Mononuclear cell (primary cell): ENCODE measurements around the gene S1PR5. TPM values are rescaled to one million over a fixed set of nuclear protein-coding genes. Genes with fewer than 3 reads are reported as not detected.
"Not testable (repeated sequence)": the region's sequence is repeated elsewhere in the genome, so short reads cannot be mapped to it uniquely, and the experiment has no call there.

ENCODE experiments used
- H3K27me3 ChIP-seq: 2 replicates; pipeline ENCODE4 v1.6.0; 2011; ENCODE audit warnings: low read length, control low read depth; ENCODE audit not compliant: insufficient read depth
- H3K4me1 ChIP-seq: 2 replicates; pipeline ENCODE4 v1.5.1; 2011; ENCODE audit warnings: mild to moderate bottlenecking, low read length, control low read depth; ENCODE audit not compliant: insufficient read depth
- H3K4me3 ChIP-seq: 2 replicates; pipeline ENCODE4 v1.5.1; 2011; ENCODE audit warnings: mild to moderate bottlenecking, low read length, moderate library complexity
- H3K9me3 ChIP-seq: 2 replicates; pipeline ENCODE4 v1.5.1; 2011; ENCODE audit warnings: low read depth, mild to moderate bottlenecking, control low read depth, low read length
- total RNA-seq: library from RNA; depleted of rRNA; stranded (reverse); fragments of >200 nt; gene quantifications from one replicate; pipeline ENCODE4 v1.2.3, GENCODE V29; 2012

S1PR5 gene
- total RNA-seq, 1 donor: 36.9 TPM

DNA sequence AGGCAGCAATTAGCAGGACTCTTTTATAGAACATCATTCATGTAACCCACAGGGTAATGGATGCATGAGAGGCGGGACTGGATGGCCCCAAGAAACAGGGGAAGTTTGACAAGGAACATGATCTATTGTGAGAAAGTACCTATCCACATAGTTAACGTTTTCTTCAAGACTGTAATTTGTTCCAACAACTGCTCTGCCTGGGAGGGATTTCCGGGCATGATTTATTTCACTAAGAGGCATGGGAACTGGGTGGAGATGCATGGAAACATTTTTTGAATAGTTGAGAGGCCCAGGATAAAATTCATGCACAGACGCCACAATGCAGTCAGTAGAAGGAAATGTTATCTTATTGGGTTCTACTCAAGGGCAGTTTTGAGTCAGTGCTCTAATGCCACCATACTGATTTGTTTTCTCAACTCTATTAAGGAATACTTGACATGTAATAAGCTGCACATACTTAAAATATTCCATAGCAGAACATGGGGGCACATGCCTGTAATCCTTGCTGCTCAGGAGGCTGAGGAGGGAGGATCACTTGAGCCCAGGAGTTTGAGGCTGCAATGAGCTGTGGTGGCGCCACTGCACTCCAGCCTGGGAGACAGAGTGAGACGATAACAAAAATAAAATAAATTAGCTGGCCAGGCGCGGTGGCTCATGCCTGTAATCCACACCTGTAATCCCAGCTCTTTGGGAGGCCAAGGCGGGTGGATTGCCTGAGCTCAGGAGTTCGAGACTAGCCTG, 16.6 kb upstream of the S1PR5 start:
- H3K27me3 ChIP-seq: peaks cover 3% of the 10 kb centered on the region
- no peak overlapping the region for H3K4me3 ChIP-seq
- no peaks in the 10 kb centered on the region for H3K9me3 ChIP-seq
- no peaks in the 10 kb centered on the region for H3K4me1 ChIP-seq

GRCh38 chr19:10532457-10532856, 15.2 kb upstream of the S1PR5 start:
- H3K4me1 ChIP-seq: no peaks in the 10 kb centered on the region
- H3K4me3 ChIP-seq: no peak overlapping the region
- H3K9me3 ChIP-seq: no peaks in the 10 kb centered on the region
- H3K27me3 ChIP-seq: no peaks in the 10 kb centered on the region

DNA sequence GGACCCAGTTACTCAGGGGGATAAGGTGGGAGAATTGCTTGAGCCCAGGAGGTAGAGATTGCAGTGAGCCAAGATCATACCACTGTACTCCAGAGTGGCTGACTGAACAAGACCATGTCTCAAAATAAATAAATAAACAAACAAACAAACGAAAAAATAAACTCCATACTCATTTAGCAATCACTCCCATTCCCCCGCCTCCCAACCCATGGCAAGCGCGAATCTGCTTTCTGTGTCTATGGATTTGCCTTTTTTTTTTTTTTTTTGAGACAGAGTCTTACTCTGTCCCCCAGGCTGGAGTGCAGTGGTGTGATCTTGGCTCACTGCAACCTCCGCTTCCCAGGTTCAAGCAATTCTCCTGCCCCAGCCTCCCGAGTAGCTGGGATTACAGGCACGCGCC, 9.6 kb upstream of the S1PR5 start:
- not testable (repeated sequence) for H3K27me3 ChIP-seq, H3K9me3 ChIP-seq, H3K4me3 ChIP-seq
- peaks cover 11% of the 10 kb centered on the region for H3K4me1 ChIP-seq

DNA sequence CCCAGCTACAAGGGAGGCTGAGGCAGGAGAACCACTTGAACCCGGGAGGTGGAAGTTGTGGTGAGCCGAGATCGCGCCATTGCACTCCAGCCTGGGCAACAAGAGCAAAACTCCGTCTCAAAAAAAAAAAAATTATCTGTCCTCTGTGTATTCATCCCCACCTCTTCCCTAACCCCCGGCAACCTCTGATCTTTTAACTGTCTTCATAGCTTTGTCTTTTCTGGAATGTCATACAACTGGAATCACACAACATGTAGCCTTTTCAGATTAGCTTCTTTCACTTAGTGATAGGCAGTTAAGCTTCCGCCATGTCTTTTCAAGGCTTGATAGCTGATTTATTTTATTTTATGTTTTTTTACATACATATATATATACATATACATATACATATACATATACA, 8.4 kb upstream of the S1PR5 start:
- no peaks in the 10 kb centered on the region for H3K27me3 ChIP-seq
- H3K4me3 ChIP-seq: no peak overlapping the region
- H3K9me3 ChIP-seq: no peaks in the 10 kb centered on the region
- H3K4me1 ChIP-seq: peaks cover 18% of the 10 kb centered on the region

GRCh38 chr19:10523135-10523636, 5.9 kb upstream of the S1PR5 start:
- peaks cover 37% of the 10 kb centered on the region for H3K4me1 ChIP-seq
- no peaks in the 10 kb centered on the region for H3K9me3 ChIP-seq
- no peak overlapping the region for H3K4me3 ChIP-seq
- peaks cover 16% of the 10 kb centered on the region for H3K27me3 ChIP-seq

DNA sequence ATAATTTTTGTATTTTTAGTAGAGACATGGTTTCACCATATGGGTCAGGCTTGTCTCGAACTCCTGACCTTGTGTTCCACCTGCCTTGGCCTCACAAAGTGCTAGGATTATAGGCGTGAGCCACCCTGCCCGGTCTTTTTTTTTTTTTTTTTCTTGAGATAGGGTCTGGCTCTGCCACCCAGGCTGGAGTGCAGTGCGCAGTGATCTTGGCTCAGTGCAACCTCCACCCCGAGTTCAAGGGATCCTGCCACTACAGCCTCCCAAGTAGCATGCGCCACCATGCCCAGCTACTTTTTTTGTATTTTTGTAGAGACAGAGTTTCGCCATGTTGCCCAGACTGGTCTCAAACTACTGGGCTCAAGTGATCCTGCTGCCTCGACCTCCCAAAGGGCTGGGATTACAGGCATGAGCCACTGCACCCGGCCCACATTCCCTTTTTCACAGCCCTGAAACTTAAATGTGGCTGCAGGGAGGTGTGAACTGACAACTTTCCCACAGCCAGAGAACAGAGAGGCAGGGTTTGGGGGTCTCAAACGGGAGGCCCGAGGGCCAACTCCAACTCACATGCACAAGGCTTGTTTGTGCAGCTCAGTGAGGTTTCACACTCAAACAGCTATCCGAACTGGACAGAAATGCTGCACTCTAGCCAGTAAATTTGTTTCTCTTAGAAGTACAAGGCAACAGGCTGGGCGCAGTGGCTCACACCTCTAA, 4.4 kb upstream of the S1PR5 start:
- Histone ChIP-seq H3K9me3 (no peaks in the 10 kb centered on the region), H3K27me3 (peaks cover 32% of the 10 kb centered on the region), H3K4me1 (peaks cover 50% of the 10 kb centered on the region), H3K4me3 (no peak overlapping the region)

DNA sequence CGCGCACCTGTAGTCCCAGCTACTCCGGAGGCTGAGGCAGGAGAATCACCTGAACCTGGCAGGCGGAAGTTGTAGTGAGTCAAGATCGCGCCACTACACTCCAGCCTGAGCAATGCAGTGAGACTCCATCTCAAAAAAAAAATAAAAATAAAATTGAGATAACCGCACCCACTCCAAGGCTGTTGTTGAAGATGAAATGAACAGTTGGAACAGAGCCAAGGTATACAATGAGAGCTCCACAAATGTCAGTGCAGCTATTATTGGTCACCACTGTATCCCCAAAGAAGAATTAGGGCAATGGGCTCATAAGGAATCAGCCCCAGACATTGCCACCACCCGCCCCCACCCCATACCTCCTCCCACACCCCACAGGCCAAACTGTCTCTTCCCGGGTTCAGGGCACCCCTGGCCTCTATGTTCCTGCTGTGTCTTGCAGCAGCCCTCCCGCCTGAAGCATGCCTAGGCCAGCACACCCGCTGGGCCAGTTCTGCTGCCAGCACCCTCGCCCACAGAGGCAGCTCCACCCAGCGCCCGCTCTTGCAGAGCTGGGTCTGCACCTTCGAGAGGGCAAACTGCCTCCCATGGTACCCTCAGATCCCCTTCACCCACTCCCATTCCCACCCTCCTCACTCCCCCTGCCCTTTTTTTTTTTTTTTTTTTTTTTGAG, 3.5 kb upstream of the S1PR5 start:
- H3K4me3 ChIP-seq: no peak overlapping the region
- H3K9me3 ChIP-seq: no peaks in the 10 kb centered on the region
- peaks cover 41% of the 10 kb centered on the region for H3K27me3 ChIP-seq
- peaks cover 50% of the 10 kb centered on the region for H3K4me1 ChIP-seq

DNA sequence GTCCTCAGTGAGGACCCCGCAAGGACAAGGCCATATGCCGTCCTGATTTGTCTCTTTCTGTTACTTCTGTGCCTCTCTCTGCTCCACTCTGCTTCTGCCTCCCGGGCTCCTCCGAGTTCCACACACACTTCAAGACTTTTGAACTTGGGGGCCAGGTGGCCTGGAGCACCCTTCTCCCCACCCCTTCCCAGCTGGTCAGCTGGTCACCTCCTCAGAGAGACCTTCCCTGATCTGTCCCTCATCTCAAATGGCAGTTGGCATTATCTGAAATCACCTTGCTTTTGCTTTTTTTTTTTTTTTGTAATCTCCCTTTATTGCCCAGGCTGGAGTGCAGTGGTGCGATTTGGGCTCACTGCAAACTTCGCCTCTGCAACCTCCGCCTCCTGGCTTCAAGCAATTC, 2.2 kb upstream of the S1PR5 start:
- Histone ChIP-seq H3K4me1 (peaks cover 54% of the 10 kb centered on the region), H3K4me3 (no peak overlapping the region), H3K27me3 (peaks cover 54% of the 10 kb centered on the region), H3K9me3 (no peaks in the 10 kb centered on the region)

- H3K4me3 ChIP-seq: peak overlapping the region; percentile 50
- no peaks in the 10 kb centered on the region for H3K9me3 ChIP-seq
- peaks cover 61% of the 10 kb centered on the region for H3K27me3 ChIP-seq
- H3K4me1 ChIP-seq: peaks cover 55% of the 10 kb centered on the region
Measured at GRCh38 chr19:10518444-10519361, 1.5 kb upstream of the S1PR5 start.

DNA sequence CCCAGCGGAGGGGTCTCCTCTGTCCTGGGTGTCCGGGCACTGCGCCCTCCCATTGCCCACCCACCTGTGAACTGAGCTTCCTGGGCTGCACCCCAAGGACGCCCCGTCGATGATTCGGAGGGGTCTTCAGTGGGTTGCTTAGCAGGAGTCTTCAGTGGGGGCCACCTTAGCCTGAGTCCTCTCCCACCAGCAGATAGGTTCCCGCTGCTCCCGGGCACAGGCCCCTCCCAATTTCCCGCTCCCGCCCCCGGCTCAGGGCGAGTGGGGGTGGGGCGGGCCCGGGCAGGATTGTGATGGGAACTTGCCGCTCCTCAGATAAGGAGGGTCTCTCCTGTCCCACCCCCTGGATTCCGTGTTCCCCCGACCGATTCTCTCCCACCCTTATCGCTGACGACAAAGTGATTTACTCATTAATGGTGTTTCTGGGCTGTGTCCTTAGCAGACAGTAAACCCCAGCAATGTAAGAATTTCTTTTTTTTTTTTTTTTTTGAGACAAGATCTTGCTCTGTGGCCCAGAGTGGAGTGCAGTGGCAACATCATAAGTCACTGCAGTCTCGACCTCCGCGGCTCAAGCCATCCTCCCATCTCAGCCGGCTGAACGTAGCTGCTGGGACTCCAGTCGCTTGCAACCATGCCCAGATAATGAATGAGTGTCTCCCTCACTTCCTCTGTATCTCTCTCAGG, 655 bp upstream of the S1PR5 start:
- H3K4me3 ChIP-seq: peak overlapping the region; percentile 50
- peaks cover 69% of the 10 kb centered on the region for H3K27me3 ChIP-seq
- H3K9me3 ChIP-seq: no peaks in the 10 kb centered on the region
- peaks cover 59% of the 10 kb centered on the region for H3K4me1 ChIP-seq

DNA sequence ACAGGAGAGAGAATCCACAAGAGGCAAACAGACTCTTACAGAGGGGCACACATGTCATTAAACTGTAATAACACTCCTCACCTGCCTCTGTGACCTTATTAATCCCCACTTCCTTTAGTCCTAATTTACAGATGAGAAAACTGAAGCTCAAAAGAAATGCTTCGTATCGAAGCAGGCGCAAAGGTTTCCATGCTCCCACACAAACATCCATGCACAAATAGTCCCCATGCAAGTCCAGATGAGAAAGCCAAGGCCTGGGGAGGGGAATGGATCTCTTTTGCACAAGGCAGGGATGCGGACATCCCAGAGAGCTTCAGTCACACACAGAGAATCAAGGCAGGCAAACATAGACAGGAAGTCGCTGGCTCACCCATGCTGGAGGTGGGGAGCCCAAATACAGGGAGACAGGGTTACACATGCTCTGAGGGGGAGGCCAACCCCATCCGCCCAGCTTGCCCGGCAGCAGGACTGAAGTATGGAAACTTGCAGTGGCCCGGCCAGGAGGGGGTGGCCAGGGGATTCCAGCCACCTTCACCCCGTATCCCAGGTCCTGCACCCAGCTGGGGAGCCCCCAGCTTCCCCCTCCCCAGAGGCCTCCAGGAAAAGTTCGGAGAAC, 468 bp downstream of the S1PR5 start:
- Histone ChIP-seq H3K4me3 (peak overlapping the region; percentile 50), H3K27me3 (peaks cover 72% of the 10 kb centered on the region), H3K9me3 (no peaks in the 10 kb centered on the region), H3K4me1 (peaks cover 66% of the 10 kb centered on the region)

- no peaks in the 10 kb centered on the region for H3K9me3 ChIP-seq
- H3K4me1 ChIP-seq: peaks cover 60% of the 10 kb centered on the region
- H3K27me3 ChIP-seq: peaks cover 72% of the 10 kb centered on the region
- peak overlapping the region; percentile 50 for H3K4me3 ChIP-seq
Measured at GRCh38 chr19:10516064-10516385, 1.2 kb downstream of the S1PR5 start.

DNA sequence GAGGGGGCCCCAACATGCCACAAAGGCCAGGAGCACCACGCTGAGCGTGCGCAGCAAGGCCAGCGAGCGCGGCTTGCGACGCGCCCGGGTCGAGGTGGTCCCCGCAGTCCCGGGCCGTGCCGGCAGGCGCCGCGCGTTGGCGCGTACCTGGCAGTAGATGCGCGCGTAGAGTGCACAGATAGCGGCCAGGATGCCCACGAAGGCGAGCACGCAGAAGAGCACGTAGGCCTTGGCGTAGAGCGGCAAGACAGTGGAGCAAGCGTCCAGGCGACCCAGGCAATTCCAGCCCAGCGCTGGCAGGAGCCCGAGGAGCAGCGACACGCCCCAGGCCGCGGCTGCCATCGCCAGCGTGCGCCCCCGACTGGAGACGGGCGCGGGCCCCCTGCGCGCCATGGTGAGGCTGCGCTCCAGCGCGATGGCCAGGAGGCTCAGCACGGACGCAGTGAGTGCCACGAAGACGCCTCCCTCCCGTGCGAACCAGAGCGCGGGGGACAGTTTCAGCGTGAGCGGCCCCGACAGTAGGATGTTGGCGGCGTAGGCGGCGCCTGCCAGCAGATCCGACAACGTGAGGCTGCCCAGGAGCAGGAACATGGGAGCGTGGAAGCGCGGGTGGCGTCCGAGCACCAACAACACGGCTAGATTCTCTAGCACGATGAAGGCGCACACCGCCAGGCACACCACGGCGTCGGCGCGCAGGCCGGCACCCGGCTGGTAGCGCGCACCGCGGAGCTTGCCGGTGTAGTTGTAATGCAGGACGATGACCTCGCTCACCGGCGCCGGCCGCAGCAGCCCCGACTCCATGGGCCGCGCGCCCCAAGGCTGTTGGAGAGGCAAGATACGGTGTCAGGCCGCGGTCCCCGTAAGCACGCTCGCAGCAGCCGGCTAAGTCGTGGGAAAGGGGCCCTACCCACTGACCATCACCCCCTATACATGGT, 2.8 kb downstream of the S1PR5 start:
- peaks cover 68% of the 10 kb centered on the region for H3K27me3 ChIP-seq
- H3K4me1 ChIP-seq: peaks cover 68% of the 10 kb centered on the region
- peak overlapping the region; percentile 15 for H3K4me3 ChIP-seq
- no peaks in the 10 kb centered on the region for H3K9me3 ChIP-seq
